ENCODE data around the gene MS4A3.
"Not testable (repeated sequence)": the region's sequence is repeated elsewhere in the genome, so short reads cannot be mapped to it uniquely, and the experiment has no call there.

GRCh38 chr11:60108631-60109030 is 52.2 kb downstream of the MS4A3 start:
- TF ChIP-seq CTCF (IDR thresholded peaks at IDR 0.05; ENCODE audit: low read depth, low read length, poor library complexity, severe bottlenecking); EZH2phosphoT487 (IDR thresholded peaks at IDR 0.05; ENCODE audit: borderline replicate concordance, low read length): not testable (repeated sequence)
